HT-29 (cell line): ENCODE results near the gene IDH3A. TPM values are rescaled to one million over a fixed set of nuclear protein-coding genes. Genes with fewer than 3 reads are reported as not detected.
A peak's percentile ranks its signal among the peaks of the same experiment; 100 is the strongest.

Experiments used
- DNase-seq: peaks from one replicate; pipeline ENCODE4 v3.0.0-alpha.2; 2015; ENCODE audit warnings: low spot score
- total RNA-seq: library from RNA; depleted of rRNA; stranded (reverse); fragments of >200 nt; shearing (Covaris generic); gene quantifications from 2 replicates; pipeline ENCODE4 v1.2.3, GENCODE V29; 2014; rRNA removed

The IDH3A gene
- 34.4 and 35.8 TPM in 2 replicates for total RNA-seq

- peak; percentile 100 for DNase-seq
Measured at GRCh38 chr15:78149068-78149804, at the start of gene IDH3A. IDH3A (plus strand) TSS chr15:78149362; CDS start chr15:78149404, 42 bp downstream.

GRCh38 chr15:78100886-78101285 lies 48.3 kb upstream of the IDH3A start:
- DNase-seq: no peak

GRCh38 chr15:78101423-78102105 lies 47.6 kb upstream of the IDH3A start:
- no peak for DNase-seq

- no peak for DNase-seq
Measured at GRCh38 chr15:78102211-78102610, 47.0 kb upstream of the IDH3A start.

GRCh38 chr15:78102741-78103140 lies 46.4 kb upstream of the IDH3A start:
- DNase-seq: no peak

GRCh38 chr15:78103406-78104118 lies 45.6 kb upstream of the IDH3A start:
- no peak for DNase-seq

GRCh38 chr15:78104119-78104479 lies 45.1 kb upstream of the IDH3A start:
- no peak for DNase-seq

GRCh38 chr15:78104566-78105475 lies 44.3 kb upstream of the IDH3A start:
- no peak for DNase-seq

GRCh38 chr15:78105476-78106241 lies 43.5 kb upstream of the IDH3A start:
- DNase-seq: no peak

GRCh38 chr15:78107471-78107870 lies 41.7 kb upstream of the IDH3A start:
- DNase-seq: no peak

GRCh38 chr15:78108300-78109084 lies 40.7 kb upstream of the IDH3A start:
- DNase-seq: peak; percentile 97

- no peak for DNase-seq
Measured at GRCh38 chr15:78109156-78109555, 40.0 kb upstream of the IDH3A start.

GRCh38 chr15:78110096-78110495 lies 39.1 kb upstream of the IDH3A start:
- DNase-seq: no peak

GRCh38 chr15:78110916-78111475 lies 38.2 kb upstream of the IDH3A start:
- DNase-seq: no peak

- no peak for DNase-seq
Measured at GRCh38 chr15:78111788-78112187, 37.4 kb upstream of the IDH3A start.

GRCh38 chr15:78112551-78112950 lies 36.6 kb upstream of the IDH3A start:
- DNase-seq: no peak

GRCh38 chr15:78120523-78120922 lies 28.6 kb upstream of the IDH3A start:
- DNase-seq: no peak

GRCh38 chr15:78125267-78125666 lies 23.9 kb upstream of the IDH3A start:
- DNase-seq: no peak

- DNase-seq: no peak
Measured at GRCh38 chr15:78127882-78128281, 21.3 kb upstream of the IDH3A start.
